Fibroblast of lung (primary cell): ENCODE measurements around the gene SMG7. TPM values are rescaled to one million over a fixed set of nuclear protein-coding genes. Genes with fewer than 3 reads are reported as not detected.

Experiments used
- DNase-seq, 2 donors: peaks; one replicate each; pipeline versions ENCODE4 v3.0.0 to v3.0.0-alpha.2; 2010; ENCODE audit warnings: low read depth in 2 of 2
- H2AFZ ChIP-seq: 2 replicates; pipeline ENCODE4 v1.5.1; 2012; ENCODE audit warnings: low read length, control low read depth, inconsistent platforms
- H3K27ac ChIP-seq: 2 replicates; pipeline ENCODE4 v1.5.1; 2011; ENCODE audit warnings: low read length, control low read depth; ENCODE audit not compliant: insufficient read depth
- H3K27me3 ChIP-seq: 2 replicates; pipeline ENCODE4 v1.5.1; 2011; ENCODE audit warnings: mild to moderate bottlenecking, low read length; ENCODE audit not compliant: control insufficient read depth, insufficient read depth
- H3K36me3 ChIP-seq: 2 replicates; pipeline ENCODE4 v1.5.1; 2011; ENCODE audit warnings: low read length; ENCODE audit not compliant: control insufficient read depth, insufficient read depth
- H3K4me1 ChIP-seq: 2 replicates; pipeline ENCODE4 v1.5.1; 2011; ENCODE audit warnings: low read length; ENCODE audit not compliant: control insufficient read depth, insufficient read depth; ENCODE audit errors: extremely low read depth
- H3K4me2 ChIP-seq: 2 replicates; pipeline ENCODE4 v1.5.1; 2011; ENCODE audit warnings: low read length, control low read depth; ENCODE audit not compliant: insufficient read depth; ENCODE audit errors: extremely low read depth
- H3K4me3 ChIP-seq, 4 experiments: fragments of 200-600 bp in 1 of 4; sonication (generic) in 1 of 4; replicated peaks in 1 of 4; 2 replicates each; pipeline ENCODE4 v1.5.1; 2011 to 2016; ENCODE audit warnings: low read length in 4 of 4, low read depth in 3 of 4, mild to moderate bottlenecking in 3 of 4, control low read depth in 2 of 4, inconsistent platforms in 1 of 4, mixed read lengths in 1 of 4; ENCODE audit not compliant: insufficient read depth in 1 of 4; ENCODE audit errors: control extremely low read depth in 1 of 4
- H3K79me2 ChIP-seq: 2 replicates; pipeline ENCODE4 v1.5.1; 2012; ENCODE audit warnings: mild to moderate bottlenecking, low read length, inconsistent platforms; ENCODE audit not compliant: control insufficient read depth, insufficient read depth
- H3K9ac ChIP-seq: 2 replicates; pipeline ENCODE4 v1.5.1; 2011; ENCODE audit warnings: mild to moderate bottlenecking, low read length, control low read depth; ENCODE audit not compliant: insufficient read depth
- H3K9me3 ChIP-seq: 2 replicates; pipeline ENCODE4 v1.5.1; 2012; ENCODE audit warnings: low read depth, low read length; ENCODE audit not compliant: control insufficient read depth, insufficient read depth
- H4K20me1 ChIP-seq: 2 replicates; pipeline ENCODE4 v1.5.1; 2011; ENCODE audit warnings: low read length; ENCODE audit not compliant: control insufficient read depth, insufficient read depth; ENCODE audit errors: extremely low read depth
- CTCF ChIP-seq, 2 donors: IDR thresholded peaks in 1 of 2; conservative IDR thresholded peaks in 1 of 2; 1 replicate in 1 of 2; 2 replicates in 1 of 2; pipeline ENCODE4 v1.5.1; 2011 to 2012; ENCODE audit warnings: low read length in 2 of 2, control low read depth in 1 of 2, inconsistent platforms in 1 of 2, low read depth in 1 of 2, mild to moderate bottlenecking in 1 of 2
- EZH2 ChIP-seq: IDR thresholded peaks from 2 replicates; pipeline ENCODE4 v1.5.1; 2012; ENCODE audit warnings: low read length, control low read depth, mild to moderate bottlenecking; ENCODE audit errors: missing control alignments
- polyA plus RNA-seq, 2 donors: library from polyadenylated mRNA; depleted of rRNA in 1 of 2; stranded (reverse) in 1 of 2; unstranded in 1 of 2; fragments of >200 nt; gene quantifications; 2 replicates each; pipeline ENCODE4 v1.2.1, GENCODE V29; 2011 to 2012; ENCODE audit warnings: missing spikeins in 1 of 2
- total RNA-seq: library from RNA; depleted of rRNA; stranded (reverse); fragments of >200 nt; gene quantifications from 2 replicates; pipeline ENCODE4 v1.2.1, GENCODE V29; 2014

Gene SMG7
- total and polyA plus RNA-seq, 2 donors (not counting 1 experiment from before 2014, with no cell fraction given) = 23.1 to 30.7 TPM

- TF ChIP-seq EZH2 (no peak), CTCF (conservative IDR thresholded peaks at IDR 0.05 in 1 of 2, IDR thresholded peaks at IDR 0.05 in 1 of 2; ENCODE audit: low read depth in 1 of 2, low read length in 2 of 2) (no peak)
- no peak overlapping the region for H3K27ac ChIP-seq
- H3K9ac ChIP-seq = no peak overlapping the region
- no peaks in the 10 kb centered on the region for H4K20me1 ChIP-seq
- no peak overlapping the region for H3K4me3 ChIP-seq
- no peaks in the 10 kb centered on the region for H3K27me3 ChIP-seq
- H3K9me3 ChIP-seq = no peaks in the 10 kb centered on the region
- DNase-seq = no peak
- no peaks in the 10 kb centered on the region for H3K79me2 ChIP-seq
- H3K4me2 ChIP-seq = no peak overlapping the region
- H3K36me3 ChIP-seq = no peaks in the 10 kb centered on the region
- no peaks in the 10 kb centered on the region for H3K4me1 ChIP-seq
- no peak overlapping the region for H2AFZ ChIP-seq
These were observed 123.2 kb downstream of the SMG7 start for GRCh38 chr1:183595537-183595936.

- no peaks in the 10 kb centered on the region for H4K20me1 ChIP-seq
- TF ChIP-seq EZH2 (no peak), CTCF (conservative IDR thresholded peaks at IDR 0.05 in 1 of 2, IDR thresholded peaks at IDR 0.05 in 1 of 2; ENCODE audit: low read depth in 1 of 2, low read length in 2 of 2) (no peak)
- H3K4me3 ChIP-seq = no peak overlapping the region
- no peak overlapping the region for H3K27ac ChIP-seq
- no peak overlapping the region for H3K4me2 ChIP-seq
- no peak overlapping the region for H3K9ac ChIP-seq
- no peaks in the 10 kb centered on the region for H3K9me3 ChIP-seq
- no peaks in the 10 kb centered on the region for H3K27me3 ChIP-seq
- no peaks in the 10 kb centered on the region for H3K4me1 ChIP-seq
- DNase-seq = no peak
- no peaks in the 10 kb centered on the region for H3K36me3 ChIP-seq
- H3K79me2 ChIP-seq = no peaks in the 10 kb centered on the region
- H2AFZ ChIP-seq = no peak overlapping the region
These were observed 124.2 kb downstream of the SMG7 start for GRCh38 chr1:183596500-183596899.

GRCh38 chr1:183597656-183598347, 125.5 kb downstream of the SMG7 start:
- H3K4me2 ChIP-seq = no peak overlapping the region
- no peak overlapping the region for H2AFZ ChIP-seq
- no peaks in the 10 kb centered on the region for H3K27me3 ChIP-seq
- H3K9me3 ChIP-seq = no peaks in the 10 kb centered on the region
- no peak overlapping the region for H3K27ac ChIP-seq
- H3K36me3 ChIP-seq = no peaks in the 10 kb centered on the region
- no peaks in the 10 kb centered on the region for H3K4me1 ChIP-seq
- no peak overlapping the region for H3K4me3 ChIP-seq
- no peak for DNase-seq
- TF ChIP-seq CTCF (conservative IDR thresholded peaks at IDR 0.05 in 1 of 2, IDR thresholded peaks at IDR 0.05 in 1 of 2; ENCODE audit: low read depth in 1 of 2, low read length in 2 of 2) (no peak), EZH2 (no peak)
- no peaks in the 10 kb centered on the region for H4K20me1 ChIP-seq
- H3K79me2 ChIP-seq = no peaks in the 10 kb centered on the region
- H3K9ac ChIP-seq = no peak overlapping the region
